Esophagus muscularis mucosa (tissue), 4 donors: ENCODE data around the gene FAM114A1.

Experiments used
- CTCF ChIP-seq, 3 experiments: fragments of 200-600 bp in 2 of 3; fragments of 450-650 bp in 1 of 3; sonication (generic) in 2 of 3; IDR thresholded peaks; one replicate each; pipeline ENCODE4 v1.5.1; 2017 to 2019; ENCODE audit warnings: antibody characterized with exemption in 3 of 3, mild to moderate bottlenecking in 2 of 3, moderate library complexity in 1 of 3
- EP300 ChIP-seq: sonication (generic); formaldehyde crosslinking; IDR thresholded peaks from one replicate; pipeline ENCODE4 v1.6.1; 2017; ENCODE audit warnings: antibody characterized with exemption
- POLR2A ChIP-seq: fragments of 450-650 bp; IDR thresholded peaks from one replicate; pipeline ENCODE4 v1.6.1; 2017; ENCODE audit warnings: antibody characterized with exemption, moderate library complexity, mild to moderate bottlenecking, low read depth
- POLR2AphosphoS5 ChIP-seq, 2 donors: sonication (generic); formaldehyde crosslinking; IDR thresholded peaks; one replicate each; pipeline ENCODE4 v1.6.1; 2017; ENCODE audit warnings: antibody characterized with exemption in 2 of 2

DNA sequence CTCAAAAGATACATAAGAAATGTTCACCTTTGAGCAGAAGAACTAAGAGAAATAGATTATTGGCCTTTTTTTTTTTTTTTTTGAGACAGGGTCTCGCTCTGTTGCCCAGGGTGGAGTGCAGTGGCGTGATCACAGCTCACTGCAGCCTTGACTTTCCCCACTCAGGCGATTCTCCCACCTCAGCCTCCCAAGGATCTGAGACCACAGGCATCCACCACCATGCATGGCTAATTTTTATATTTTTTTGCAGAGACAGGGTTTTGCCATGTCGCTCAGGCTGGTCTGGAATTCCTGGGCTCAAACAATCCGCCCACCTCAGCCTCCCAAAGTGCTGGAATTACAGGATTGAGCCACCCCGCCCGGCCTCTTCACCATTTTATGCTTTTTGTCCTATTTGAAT lies 8.1 kb upstream of the FAM114A1 start:
- TF ChIP-seq CTCF (IDR thresholded peaks at IDR 0.05) (no peak), EP300 (no peak), POLR2A (no peak), POLR2AphosphoS5 (IDR thresholded peaks at IDR 0.05) (no peak)
